Upper lobe of left lung (tissue), 6 donors: ENCODE results near the gene ALKBH5. TPM values are rescaled to one million over a fixed set of nuclear protein-coding genes. Genes with fewer than 3 reads are reported as not detected.

Source experiments
- ATAC-seq, 2 donors: fragments of 200-7000 bp; cut with Tn5 transposase; one replicate each; pipeline ENCODE4 v1.9.1; 2022; ENCODE audit warnings: mild to moderate bottlenecking in 2 of 2, moderate library complexity in 2 of 2; ENCODE audit not compliant: low FRiP score in 2 of 2
- DNase-seq, 2 donors: peaks; one replicate each; pipeline ENCODE4 v3.0.0-alpha.2; 2019 to 2020
- H3K27ac ChIP-seq, 4 donors: fragments of 200-600 bp; sonication (generic); one replicate each; pipeline ENCODE4 v1.5.1; 2016 to 2019
- H3K27me3 ChIP-seq, 4 donors: fragments of 200-600 bp; sonication (generic); one replicate each; pipeline ENCODE4 v1.5.1; 2017 to 2019
- H3K36me3 ChIP-seq, 4 donors: fragments of 200-600 bp; sonication (generic); one replicate each; pipeline ENCODE4 v1.5.1; 2016 to 2019
- H3K4me1 ChIP-seq, 4 donors: fragments of 200-600 bp; sonication (generic); one replicate each; pipeline ENCODE4 v1.5.1; 2018 to 2019
- H3K4me3 ChIP-seq, 4 donors: fragments of 200-600 bp; sonication (generic); one replicate each; pipeline ENCODE4 v1.5.1; 2017 to 2019; ENCODE audit warnings: mild to moderate bottlenecking in 2 of 4, moderate library complexity in 1 of 4
- H3K9me3 ChIP-seq, 4 donors: fragments of 200-600 bp; sonication (generic); one replicate each; pipeline ENCODE4 v1.5.1; 2018 to 2019
- EP300 ChIP-seq, 4 donors: sonication (generic); formaldehyde crosslinking; IDR thresholded peaks; one replicate each; pipeline ENCODE4 v1.5.1; 2017; ENCODE audit warnings: antibody characterized with exemption in 4 of 4, control low read depth in 2 of 4
- POLR2A ChIP-seq, 4 donors: fragments of 450-650 bp; IDR thresholded peaks; one replicate each; pipeline ENCODE4 v1.5.1; 2016 to 2017; ENCODE audit warnings: antibody characterized with exemption in 4 of 4, mild to moderate bottlenecking in 2 of 4
- POLR2AphosphoS5 ChIP-seq, 2 donors: sonication (generic); formaldehyde crosslinking; IDR thresholded peaks; one replicate each; pipeline ENCODE4 v1.5.1; 2017; ENCODE audit warnings: antibody characterized with exemption in 2 of 2
- WGBS, 2 donors: methylation state at CpG; one replicate each; pipeline ENCODE4 v1.1.5; 2017 to 2018; 5-methylcytosine and 5-hydroxymethylcytosine counted together
- total RNA-seq, 6 donors: library from RNA; depleted of rRNA in 4 of 6; stranded (reverse); fragments of >200 nt in 4 of 6; gene quantifications; one replicate each; pipeline versions ENCODE4 v1.1.0 to v1.2.1, GENCODE V29; 2016 to 2021
- TF ChIP-seq, protein P1 (sequence below), 6 experiments: fragments of 450-650 bp in 4 of 6; fragments of 200-600 bp in 2 of 6; sonication (generic) in 2 of 6; IDR thresholded peaks; one replicate each; pipeline ENCODE4 v1.5.1; 2016 to 2019; ENCODE audit warnings: antibody characterized with exemption in 6 of 6
- donor health status: DM: no; HTN: no; CAD: no; lungs with moderate emphysema.
- donor health status: DM: no; HTN: yes; CAD: no; lungs with severe emphysema.

ALKBH5 gene
- total RNA-seq, 6 donors from 2014 or later, result 63.9 to 112 (median 94.7) TPM

DNA sequence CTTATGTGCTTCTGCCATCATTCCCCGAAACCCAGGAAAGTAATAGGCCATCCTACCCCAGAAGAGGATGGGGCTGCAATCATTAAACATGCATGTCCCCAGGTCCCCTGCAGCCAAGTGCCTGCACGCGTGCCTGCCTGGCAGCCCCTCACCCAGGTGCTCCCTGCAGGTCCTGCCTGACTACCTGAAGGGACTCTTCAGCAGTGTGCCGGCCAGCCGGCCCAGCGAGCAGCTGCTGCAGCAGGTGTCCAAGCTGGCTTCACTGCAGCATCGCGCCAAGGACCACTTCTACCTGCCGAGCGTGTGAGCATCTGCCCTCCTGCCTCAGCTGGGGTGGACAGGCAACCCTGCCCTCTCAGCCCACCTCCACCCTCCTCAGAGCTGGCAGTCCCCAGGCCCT is 16.2 kb upstream of the ALKBH5 start:
- 50 to 92% methylated on average over 2 to 10 of the region's 10 CpGs for WGBS, 2 donors
- DNase-seq (peak in 1 of 2 donors; percentile 83), ATAC-seq (no peak)
- H3K9me3 ChIP-seq, result no peaks in the 10 kb centered on the region
- H3K27me3 ChIP-seq, result no peaks in the 10 kb centered on the region
- no peak overlapping the region for H3K27ac ChIP-seq
- no peak for TF ChIP-seq POLR2A (IDR thresholded peaks at IDR 0.05)
- TF ChIP-seq POLR2AphosphoS5 (IDR thresholded peaks at IDR 0.05), result no peak
- no peak for TF ChIP-seq EP300 (IDR thresholded peaks at IDR 0.05)
- TF ChIP-seq, protein P1, sequence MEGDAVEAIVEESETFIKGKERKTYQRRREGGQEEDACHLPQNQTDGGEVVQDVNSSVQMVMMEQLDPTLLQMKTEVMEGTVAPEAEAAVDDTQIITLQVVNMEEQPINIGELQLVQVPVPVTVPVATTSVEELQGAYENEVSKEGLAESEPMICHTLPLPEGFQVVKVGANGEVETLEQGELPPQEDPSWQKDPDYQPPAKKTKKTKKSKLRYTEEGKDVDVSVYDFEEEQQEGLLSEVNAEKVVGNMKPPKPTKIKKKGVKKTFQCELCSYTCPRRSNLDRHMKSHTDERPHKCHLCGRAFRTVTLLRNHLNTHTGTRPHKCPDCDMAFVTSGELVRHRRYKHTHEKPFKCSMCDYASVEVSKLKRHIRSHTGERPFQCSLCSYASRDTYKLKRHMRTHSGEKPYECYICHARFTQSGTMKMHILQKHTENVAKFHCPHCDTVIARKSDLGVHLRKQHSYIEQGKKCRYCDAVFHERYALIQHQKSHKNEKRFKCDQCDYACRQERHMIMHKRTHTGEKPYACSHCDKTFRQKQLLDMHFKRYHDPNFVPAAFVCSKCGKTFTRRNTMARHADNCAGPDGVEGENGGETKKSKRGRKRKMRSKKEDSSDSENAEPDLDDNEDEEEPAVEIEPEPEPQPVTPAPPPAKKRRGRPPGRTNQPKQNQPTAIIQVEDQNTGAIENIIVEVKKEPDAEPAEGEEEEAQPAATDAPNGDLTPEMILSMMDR (IDR thresholded peaks at IDR 0.05), result no peak
- H3K4me1 ChIP-seq, result no peaks in the 10 kb centered on the region
- no peaks in the 10 kb centered on the region for H3K36me3 ChIP-seq
- no peak overlapping the region for H3K4me3 ChIP-seq

DNA sequence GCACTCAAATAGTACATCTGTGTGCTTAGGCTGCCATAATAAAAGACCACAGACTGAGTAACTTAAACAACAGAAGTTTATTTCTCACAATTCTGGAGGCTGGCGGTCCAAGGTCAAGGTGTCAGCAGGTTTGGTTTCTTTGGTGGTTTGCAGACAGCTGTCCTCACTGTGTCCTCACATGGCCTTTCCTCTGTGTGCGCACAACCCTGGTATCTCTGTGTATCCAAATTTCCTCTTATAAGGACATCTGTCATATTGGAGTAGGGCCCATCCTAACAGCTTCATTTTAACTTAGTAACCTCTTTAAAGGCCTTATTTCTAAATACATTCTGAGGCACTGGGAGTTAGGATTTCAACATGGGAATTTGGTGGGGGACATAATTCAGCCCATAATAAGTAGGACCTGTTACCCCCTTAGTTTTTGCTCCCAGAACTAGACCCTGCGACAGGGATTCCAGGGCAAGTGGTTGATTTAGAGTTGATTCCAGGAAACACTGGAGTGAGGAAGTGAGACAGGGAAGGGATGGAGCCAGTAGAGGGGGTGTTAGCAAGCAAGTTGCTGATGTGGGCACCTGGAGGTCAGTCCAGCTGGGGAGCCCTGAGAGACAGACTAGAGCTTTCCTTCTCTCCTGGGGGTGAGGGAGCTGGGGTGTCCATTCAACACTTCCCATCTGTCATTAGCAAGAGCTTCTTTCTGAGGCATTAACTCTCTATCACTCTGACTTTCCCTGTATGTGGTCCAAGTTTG is 10.9 kb upstream of the ALKBH5 start:
- Histone ChIP-seq H3K4me3 (no peak overlapping the region), H3K27me3 (no peaks in the 10 kb centered on the region), H3K9me3 (no peaks in the 10 kb centered on the region), H3K36me3 (no peaks in the 10 kb centered on the region), H3K27ac (peak overlapping the region in 1 of 4 donors; percentile 46), H3K4me1 (no peaks in the 10 kb centered on the region)
- WGBS, 2 donors, result 73 to 82% methylated on average over 3 of the region's 3 CpGs
- ATAC-seq, result no peak
- TF ChIP-seq POLR2A (IDR thresholded peaks at IDR 0.05) (no peak), EP300 (IDR thresholded peaks at IDR 0.05) (no peak), POLR2AphosphoS5 (IDR thresholded peaks at IDR 0.05) (no peak)
- TF ChIP-seq, protein P1 (IDR thresholded peaks at IDR 0.05), result no peak
- DNase-seq, result no peak

DNA sequence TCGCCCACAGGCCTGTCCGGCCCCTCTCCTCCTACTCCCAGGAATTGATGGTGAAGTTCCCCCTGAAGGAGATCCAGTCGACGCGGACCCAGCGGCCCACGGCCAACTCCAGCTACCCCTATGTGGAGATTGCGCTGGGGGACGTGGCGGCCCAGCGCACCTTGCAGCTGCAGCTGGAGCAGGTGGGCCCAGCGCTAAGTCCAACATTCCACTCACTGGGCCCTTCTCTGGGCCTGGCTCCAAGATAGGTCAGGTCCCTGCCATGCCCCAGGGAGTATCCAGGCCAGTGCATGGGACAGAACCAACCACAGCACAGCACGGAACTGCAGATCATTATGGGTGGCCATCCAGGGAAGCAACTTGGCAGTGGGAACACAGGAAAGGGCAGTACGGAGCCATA is 9.9 kb upstream of the ALKBH5 start:
- WGBS, 2 donors, result 84 to 92% methylated on average over 3 to 14 of the region's 14 CpGs
- H3K4me1 ChIP-seq, result no peaks in the 10 kb centered on the region
- H3K36me3 ChIP-seq, result no peaks in the 10 kb centered on the region
- DNase-seq, result peak in 1 of 2 donors; percentile 72
- ATAC-seq, result no peak
- no peak overlapping the region for H3K27ac ChIP-seq
- no peak overlapping the region for H3K4me3 ChIP-seq
- no peaks in the 10 kb centered on the region for H3K27me3 ChIP-seq
- no peaks in the 10 kb centered on the region for H3K9me3 ChIP-seq
- TF ChIP-seq EP300 (IDR thresholded peaks at IDR 0.05), result no peak
- TF ChIP-seq POLR2A (IDR thresholded peaks at IDR 0.05), result no peak

DNA sequence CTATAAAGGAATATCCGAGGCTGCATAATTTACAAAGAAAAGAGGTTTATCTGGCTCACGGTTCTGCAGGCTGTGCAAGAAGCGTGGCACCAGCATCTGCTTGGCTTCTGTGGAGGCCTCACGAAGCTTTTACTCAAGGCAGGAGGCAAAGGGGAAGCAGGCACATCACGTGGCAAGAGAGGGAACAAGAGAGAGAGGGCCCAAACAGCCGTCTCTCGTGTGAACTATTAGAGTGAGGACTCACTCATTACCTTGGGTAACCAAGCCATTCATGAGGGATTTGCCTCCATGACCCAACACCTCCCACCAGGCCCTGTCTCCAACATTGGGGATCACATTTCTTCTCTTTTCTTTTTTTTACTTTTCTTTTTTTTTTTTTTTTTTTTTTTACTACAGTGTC is 7.5 kb upstream of the ALKBH5 start:
- Histone ChIP-seq H3K9me3 (no peaks in the 10 kb centered on the region), H3K27me3 (no peaks in the 10 kb centered on the region), H3K4me1 (no peaks in the 10 kb centered on the region), H3K36me3 (no peaks in the 10 kb centered on the region), H3K4me3 (no peak overlapping the region), H3K27ac (no peak overlapping the region)
- WGBS, 2 donors, result 70 to 85% methylated on average over 7 of the region's 7 CpGs
- ATAC-seq (peak in 1 of 2 donors; percentile 53), DNase-seq (peak in 1 of 2 donors; percentile 72)
- TF ChIP-seq, protein P1 (IDR thresholded peaks at IDR 0.05), result no peak
- TF ChIP-seq POLR2AphosphoS5 (IDR thresholded peaks at IDR 0.05) (no peak), EP300 (IDR thresholded peaks at IDR 0.05) (no peak), POLR2A (IDR thresholded peaks at IDR 0.05) (no peak)

DNA sequence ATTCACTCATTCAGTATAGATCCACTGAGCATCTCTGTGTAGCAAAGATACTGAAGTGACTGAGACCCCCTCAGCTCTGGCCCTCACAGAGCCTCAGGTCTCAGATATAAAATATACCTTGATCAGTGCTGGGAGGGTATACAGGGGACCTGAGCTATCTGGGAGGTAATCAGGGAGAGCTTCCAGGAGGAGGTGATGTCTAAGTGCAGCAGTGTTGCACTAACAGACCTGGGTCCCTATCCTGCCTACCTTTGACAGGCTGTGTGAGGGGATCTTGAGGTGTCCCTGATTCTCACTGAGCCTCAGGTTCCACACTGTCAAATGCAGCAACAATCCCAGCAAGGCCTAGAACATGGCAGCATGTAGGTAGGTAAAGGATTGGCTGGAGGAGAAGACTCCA is 6.5 kb upstream of the ALKBH5 start:
- no peaks in the 10 kb centered on the region for H3K27me3 ChIP-seq
- no peaks in the 10 kb centered on the region for H3K36me3 ChIP-seq
- TF ChIP-seq, protein P1 (IDR thresholded peaks at IDR 0.05), result no peak
- no peak overlapping the region for H3K27ac ChIP-seq
- H3K4me1 ChIP-seq, result peaks cover 3 to 7% (median 4%) of the 10 kb centered on the region in 4 donors
- H3K4me3 ChIP-seq, result no peak overlapping the region
- DNase-seq, result no peak
- no peaks in the 10 kb centered on the region for H3K9me3 ChIP-seq
- ATAC-seq, result no peak
